Measurements from ENCODE around the gene CALB2.
"Not testable (repeated sequence)": the region's sequence is repeated elsewhere in the genome, so short reads cannot be mapped to it uniquely, and the experiment has no call there.

Gene CALB2

DNA sequence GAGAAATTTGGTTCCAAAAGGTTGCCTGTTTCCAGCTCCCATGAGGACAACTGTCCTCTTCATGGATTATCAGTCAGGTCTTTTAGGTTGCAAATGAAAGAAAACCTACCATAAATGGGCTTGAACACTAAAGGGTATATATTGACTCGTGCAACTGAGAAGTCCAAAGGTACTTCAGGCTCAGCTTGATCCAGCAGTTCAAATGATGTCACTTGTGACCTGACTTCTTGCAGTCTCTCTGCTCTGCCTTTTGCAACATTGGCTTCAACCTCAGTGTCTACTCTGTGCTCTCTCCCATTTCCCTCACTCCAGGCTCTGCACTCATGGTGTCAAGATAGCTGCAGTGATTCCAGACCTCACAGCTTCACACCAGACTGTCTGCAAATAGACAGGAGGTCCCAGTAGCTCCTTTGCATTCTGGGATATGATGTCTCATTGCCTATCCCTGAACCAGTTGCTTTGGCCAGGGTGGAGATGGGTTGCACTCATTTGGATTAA lies 5.5 kb upstream of the CALB2 start:
- DNase-seq (ENCODE audit: low spot score) = no peak

DNA sequence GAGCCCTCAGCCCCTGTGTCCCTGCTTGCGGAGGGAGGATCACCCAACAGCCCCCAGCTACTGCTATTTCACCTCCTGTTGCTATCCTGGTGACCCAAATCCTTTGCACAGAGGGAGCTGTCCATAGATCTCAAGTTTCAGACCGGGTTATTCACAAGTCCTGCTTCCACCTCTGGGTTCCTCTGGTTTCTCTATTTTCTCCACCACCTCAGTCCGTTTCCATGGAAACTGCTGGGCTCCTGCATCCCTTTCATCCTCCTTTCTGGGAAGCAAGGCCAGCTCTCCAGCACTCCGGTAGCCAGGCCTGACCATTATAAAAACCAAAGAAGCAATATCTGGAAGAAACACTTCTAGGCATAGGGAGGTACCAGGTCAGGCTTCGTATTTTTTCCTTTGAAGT lies 4.8 kb upstream of the CALB2 start:
- DNase-seq (ENCODE audit: low spot score) = no peak

DNA sequence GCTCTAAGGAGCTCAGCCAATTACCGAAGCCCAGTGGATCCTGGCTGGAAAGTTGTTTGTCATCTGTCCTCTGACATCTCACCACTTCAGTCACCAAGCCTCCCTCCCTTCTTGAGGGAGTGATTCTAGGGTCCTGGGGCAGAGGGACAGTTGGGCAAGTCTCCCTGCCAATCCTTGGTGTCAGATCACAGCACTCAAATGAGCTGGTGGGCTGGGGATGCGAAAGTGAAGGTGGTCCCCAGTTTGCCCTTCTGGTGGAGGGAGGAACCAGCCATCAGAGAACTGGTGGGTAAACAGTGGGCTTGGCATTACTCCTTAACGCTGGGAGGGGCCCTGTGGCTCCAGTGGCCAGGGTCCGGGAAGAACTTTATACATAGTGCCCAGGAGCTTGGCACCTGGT lies 4.4 kb upstream of the CALB2 start:
- DNase-seq (ENCODE audit: low spot score) = no peak

DNA sequence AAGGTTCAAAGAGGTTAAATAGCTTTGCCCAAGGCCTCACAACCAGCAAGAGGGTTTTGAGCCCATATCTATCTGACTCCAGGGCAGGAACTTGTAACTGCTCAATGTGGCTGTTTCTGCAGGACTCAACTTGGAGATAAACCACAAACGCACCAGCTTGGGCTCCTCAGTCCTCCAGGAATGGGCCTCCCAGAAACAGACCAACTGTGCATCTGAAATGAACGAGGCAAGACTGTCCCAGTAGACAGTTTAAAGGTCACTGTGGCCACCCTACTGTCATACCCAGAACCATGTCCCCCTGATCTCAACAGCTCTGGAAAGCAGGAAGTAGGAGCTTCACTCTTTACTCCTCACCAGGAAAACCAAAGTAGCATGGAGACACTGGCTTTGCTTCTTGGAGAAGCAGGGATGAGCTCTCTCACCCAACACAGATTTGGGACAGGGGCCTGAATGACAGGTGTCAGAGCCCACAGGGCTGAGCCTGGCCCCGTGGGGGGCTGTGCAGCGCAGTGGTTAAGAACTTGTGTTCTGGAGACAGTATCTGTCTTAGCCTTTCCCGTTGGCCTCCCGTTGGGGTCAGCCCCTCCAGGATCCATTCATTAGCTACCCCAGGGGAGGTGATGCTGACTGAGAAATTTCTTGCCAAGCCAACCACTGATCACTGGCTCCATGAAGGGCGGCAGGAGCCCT lies 2.3 kb upstream of the CALB2 start:
- no peak for DNase-seq (ENCODE audit: low spot score)

DNA sequence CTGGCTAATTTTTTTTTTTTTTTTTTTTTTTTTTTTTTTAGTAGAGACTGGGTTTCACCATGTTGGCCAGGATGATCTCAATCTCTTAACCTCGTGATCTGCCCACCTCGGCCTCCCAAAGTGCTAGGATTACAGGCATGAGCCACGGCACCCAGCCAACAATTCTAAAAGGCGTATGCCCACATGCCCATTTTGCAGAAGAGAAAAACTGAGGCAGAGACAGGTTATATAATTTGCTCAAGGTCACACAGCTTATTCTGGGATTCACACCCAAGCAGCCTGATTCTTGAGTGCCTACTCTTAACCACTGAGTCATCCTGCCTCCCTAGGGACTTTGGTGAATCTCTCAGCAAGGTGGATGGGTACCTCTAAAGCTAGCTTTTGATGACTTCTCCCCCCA lies 1.6 kb upstream of the CALB2 start:
- DNase-seq (ENCODE audit: low spot score) = not testable (repeated sequence)

DNA sequence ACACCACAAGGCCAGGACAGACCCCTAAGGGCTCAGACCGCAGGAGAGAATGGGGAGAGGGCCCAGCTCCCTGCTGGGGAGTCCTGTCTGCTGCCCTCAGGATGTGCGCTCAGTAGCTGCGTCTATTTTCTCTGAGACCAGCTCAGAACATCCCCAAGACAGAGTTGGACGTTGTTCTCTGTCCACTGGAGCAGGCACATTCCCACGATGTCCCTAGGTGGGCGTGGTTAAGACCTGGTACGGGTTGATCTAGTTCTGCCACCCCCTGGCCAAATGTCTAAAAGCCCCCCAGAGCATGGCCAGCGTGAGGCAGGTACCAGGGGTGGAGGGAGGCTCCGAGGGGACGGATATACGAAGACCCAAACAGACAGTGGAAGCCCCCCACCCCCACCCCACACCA lies 842 bp upstream of the CALB2 start:
- no peak for DNase-seq (ENCODE audit: low spot score)

DNA sequence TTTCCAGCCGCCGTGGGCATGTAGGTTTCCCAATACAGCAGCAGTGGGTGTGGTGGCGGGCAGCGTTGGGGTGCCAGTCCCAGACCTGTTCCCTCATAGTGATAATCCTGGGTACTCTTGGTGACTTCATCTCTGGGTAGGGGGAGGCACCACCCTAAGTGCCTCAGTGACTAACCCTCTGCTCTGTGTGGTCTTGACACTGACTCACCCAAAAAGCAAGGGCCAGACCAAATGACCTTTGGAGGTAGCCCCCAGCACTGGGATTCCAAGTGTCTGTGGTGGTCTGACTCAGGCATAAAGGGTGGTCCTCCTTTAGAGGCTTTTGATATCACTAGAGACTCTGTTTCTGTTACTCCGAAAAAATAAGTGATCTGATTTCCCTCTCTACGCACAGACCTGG lies 908 bp downstream of the CALB2 start:
- no peak for DNase-seq (ENCODE audit: low spot score)

DNA sequence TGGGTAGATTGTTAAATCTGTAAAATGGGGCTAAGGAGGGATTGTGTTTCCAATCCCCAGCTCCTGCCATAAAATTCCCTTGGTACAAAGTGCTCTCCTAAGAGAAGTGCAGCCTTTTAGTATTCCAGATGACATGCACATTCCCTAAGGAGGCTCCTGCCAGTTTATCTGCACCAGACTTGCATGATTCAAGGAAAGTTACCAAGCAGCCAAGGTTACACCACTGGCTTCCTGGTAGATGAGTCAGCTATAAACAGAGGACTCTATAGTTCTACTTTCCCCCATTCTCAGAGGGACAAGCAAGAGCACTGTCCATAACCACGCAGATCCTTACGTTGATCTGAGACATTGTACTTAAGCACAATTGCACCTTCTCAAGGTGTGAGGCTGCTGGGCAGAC lies 1.9 kb downstream of the CALB2 start:
- peak; percentile 55 for DNase-seq (ENCODE audit: low spot score)

DNA sequence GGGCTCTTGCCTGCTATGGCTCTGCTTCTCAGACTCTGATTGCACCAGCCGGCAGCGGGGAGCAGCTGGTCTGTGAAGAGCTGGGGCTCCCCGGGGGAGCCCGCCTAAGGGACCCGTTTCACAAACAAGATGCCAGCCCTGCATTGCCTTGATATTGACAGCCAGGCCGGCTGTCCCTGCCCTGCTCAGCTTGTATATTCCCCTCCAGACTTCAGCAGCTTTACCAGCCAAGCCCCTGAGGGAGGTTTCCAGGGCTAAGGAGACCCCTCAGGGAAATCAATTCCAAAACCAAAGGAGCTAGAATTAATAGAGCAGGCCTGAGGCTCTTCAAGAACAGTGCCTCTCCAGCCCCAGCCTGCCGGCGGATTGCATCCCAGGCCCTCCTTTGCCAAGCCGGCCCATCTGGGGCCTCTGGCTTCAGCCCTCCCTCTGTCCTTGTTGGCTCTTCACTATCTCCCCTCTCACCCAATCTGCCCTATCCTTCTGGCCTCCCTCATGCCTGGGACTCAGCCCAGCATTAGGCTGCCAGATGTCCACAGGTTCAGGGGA lies 5.7 kb downstream of the CALB2 start:
- DNase-seq (ENCODE audit: low spot score) = no peak

DNA sequence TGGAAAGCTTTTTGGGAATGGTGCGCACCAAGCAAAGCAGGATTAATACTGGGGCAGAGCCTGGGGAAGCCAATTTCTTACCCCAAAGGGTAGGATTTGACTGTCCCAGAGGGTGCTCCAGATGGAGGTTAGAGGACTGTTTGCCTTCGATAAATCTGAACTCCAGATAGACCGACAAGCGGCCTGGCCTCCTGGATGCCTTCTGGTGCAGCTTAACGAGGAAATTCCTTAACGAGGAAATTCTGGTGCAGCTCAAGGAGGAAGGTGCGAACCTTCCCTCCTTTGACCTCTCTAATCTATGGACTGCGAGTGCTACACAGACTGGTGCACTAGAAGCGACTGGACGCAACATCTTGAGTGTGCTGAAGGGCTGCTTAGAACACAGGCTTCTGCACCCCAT lies 6.5 kb downstream of the CALB2 start:
- DNase-seq (ENCODE audit: low spot score) = no peak

DNA sequence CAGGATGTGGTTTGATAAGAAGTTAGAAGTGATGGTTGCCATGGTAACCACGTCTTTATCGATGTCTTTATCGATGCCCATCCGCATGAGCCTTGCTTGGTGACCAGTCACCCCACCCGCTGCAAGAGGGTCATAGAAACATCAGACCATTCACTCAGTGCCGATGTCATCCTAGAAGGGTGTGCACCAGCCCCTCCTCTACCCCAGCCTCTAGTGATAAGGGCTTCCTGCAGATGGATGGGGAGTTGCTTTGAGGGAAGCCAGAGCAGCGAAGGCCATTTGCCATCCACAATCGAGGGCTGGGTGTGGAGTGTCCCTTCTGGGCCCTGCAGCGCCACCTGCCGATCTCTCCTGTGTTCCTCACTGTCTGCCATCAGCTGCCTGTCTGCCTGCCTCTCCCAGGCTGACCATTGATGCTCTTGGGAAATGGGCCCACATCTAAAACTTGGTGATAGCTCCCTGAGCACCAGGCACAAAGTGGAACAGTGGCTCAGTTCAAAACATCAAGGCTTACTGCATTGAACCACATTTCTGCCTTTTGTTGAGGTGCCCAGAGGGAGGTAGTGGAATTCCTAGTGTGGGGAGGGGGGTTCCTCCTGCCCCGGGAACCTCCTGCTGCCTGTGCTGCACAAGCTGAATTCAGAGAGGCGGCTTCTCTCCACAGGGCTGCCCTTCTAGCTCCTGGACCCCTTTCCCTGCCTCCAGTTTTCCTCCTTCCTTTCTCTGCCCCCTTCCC lies 8.9 kb downstream of the CALB2 start:
- DNase-seq (ENCODE audit: low spot score) = peak; percentile 62

DNA sequence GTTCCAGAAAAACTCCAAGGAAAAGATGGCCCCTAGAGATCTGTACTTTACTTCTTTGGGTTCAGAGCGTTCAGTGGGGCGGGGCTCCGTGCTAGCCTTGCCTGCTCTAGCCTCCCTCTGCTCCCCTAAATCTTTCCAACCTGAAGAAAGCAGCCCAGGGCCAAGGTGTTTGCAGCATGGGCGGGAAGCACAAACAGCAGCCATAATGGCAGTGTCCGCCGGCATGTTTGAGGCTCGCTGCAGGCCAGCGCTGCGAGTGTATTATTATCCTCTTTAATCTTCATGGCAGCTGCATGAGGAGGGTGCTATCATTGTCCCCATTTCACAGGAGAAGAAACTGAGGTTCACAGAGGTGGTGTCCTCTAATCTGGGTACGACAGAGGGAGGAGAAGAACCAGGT lies 10.4 kb downstream of the CALB2 start:
- no peak for DNase-seq (ENCODE audit: low spot score)

DNA sequence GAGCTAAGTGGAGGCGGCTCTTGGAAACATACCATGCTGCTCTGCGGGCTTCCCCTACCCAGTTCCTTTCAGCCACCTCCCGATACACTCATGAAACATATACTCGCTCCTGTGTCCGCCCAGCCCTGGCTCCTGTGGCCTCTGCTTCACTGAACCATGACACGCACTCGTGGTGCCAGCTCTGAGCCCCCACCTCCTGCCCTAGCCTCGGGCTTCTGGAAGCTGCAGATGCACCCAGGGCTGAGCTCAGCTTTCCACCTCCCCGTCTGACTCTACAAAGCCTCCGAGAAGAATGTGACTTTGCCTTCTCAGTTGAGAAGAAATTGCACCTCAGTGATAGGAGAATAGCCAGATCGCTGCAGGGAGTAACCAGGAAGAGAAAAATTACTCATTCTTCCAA lies 11.0 kb downstream of the CALB2 start:
- DNase-seq (ENCODE audit: low spot score) = no peak

DNA sequence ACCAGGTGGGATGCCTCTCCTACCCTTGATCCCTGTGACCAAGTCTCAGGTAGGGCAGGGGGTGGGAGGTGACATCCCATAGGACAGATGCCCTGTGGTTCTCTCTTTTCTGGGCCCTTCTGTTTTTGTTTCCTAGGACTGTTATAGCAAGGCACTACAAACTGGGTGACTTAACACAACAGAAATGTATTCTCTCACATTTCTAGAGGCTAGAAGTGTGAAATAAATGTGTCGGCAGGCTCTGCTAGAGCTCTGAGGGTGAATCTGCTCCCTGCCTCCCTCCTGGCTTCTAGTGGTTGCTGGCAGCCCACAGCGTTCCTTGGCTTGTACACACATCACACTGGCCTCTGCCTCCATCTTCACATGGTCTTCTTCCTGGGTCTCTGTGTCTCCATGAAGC lies 12.7 kb downstream of the CALB2 start:
- no peak for DNase-seq (ENCODE audit: low spot score)

DNA sequence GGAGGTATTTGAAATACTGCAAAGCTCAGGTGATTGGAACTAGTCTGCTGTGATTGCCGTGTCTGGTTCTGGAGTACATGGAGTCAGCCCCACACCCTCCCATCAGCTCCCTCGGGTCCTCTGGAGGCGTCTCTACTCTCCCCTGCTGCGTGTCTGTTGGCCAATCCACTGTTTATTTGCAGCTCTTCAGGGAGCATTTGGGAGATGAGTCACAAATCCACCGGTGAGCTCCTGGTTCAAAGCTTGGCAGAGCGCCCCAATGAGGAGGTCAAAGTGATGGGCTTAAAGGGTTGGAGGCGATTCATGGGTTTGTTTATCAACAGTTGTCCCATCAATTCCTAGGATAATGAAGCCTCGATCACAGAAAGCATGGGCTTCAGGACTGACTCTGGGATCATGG lies 14.6 kb downstream of the CALB2 start:
- no peak for DNase-seq (ENCODE audit: low spot score)

DNA sequence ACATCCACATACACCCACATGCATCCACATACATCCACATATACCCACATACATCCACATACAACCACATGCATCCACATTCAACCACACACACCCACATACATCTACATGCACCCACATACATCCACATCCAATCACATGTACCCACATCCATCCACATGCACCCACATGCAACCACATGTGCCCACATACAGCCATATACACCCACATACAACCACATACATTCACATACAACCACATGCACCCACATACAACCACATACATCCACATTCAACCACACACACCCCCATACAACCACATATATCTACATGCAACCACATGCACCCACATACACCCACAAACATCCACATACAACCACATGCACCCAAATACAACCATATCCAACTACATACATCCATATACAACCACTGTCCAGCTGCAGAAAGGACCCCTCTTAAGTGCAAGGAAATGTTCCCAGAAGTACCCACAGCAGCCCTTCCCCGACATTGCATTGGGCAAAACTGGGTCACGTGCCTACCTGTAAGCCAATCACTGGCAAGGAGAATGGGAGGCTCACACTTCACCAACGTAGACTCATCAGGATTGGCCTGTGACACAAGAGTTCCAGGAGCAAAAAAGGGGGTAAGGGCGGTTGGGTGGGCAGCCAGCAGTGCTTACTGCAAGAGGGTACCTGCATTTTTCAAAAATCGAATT lies 18.1 kb downstream of the CALB2 start:
- no peak for DNase-seq (ENCODE audit: low spot score)

DNA sequence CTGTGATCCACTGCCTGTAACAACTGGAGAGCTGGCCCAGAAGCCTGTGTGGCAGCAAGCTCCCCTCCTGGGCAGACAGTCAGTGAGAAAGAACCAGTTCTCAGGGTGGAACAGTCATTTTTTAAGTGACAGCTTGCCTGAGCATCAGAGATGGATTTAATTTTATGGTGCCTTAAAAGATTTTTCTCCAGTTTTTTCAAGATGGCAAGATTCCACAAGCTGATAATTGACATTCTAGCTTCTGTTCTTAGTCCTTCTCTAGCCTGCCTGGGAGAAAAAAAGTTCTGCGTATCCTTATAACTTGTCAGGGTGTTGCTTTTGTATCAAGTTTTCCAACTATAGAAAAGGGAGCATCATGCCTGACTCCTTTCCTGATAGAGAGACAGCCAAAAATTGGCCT lies 21.2 kb downstream of the CALB2 start:
- no peak for DNase-seq (ENCODE audit: low spot score)

DNA sequence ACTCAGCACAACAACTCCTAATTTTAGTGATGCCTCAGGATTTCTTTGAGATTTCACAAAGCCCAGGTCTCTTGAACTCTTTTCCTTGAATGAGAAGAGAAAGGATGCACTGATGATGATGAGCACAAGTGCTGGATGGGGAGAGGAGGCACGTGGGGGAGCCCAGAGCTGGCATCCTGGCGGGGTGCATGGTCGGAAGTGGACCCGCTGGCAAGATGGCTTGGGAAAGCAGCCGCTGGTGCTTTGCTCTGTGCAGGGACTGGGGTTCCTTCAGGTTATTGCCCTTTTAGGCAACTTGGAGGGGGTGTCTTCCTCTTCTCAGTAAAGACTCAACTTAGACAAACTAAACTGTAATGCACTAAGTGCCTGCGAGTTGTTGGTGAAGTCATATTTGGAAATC lies 22.3 kb downstream of the CALB2 start:
- DNase-seq (ENCODE audit: low spot score) = no peak

DNA sequence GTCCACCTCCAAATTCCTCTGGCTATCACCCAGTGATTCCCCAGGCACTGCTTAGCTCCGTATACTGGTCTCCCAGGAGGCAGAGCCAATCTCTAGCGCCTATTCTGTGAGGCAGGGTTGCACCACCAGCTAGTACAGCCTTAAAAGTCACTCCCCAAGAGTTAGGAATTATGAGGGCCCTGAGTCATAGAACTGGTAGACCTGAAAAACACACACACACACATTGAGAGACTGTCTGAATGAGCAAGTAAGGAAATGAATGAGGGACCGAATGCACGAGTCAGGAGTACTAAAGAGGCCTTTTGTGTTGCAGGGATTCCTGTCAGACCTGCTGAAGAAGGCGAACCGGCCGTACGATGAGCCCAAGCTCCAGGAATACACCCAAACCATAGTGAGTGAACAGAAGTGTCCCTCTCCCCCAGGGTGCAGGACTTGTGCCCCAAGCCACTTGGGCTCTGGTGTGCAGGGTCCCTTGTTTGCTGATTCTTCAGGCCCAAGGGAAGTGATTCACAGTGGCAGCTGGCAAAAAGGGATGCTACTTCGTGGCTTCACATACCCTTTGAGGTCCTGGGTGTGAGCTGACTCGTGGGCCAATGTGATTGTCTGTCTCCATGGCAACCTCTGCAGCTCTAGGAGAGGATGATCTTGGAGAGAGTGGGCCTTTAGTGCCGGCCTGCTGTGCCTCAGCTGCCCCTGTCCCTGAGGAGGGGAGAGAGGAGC lies 24.7 kb downstream of the CALB2 start:
- peak; percentile 32 for DNase-seq (ENCODE audit: low spot score)

DNA sequence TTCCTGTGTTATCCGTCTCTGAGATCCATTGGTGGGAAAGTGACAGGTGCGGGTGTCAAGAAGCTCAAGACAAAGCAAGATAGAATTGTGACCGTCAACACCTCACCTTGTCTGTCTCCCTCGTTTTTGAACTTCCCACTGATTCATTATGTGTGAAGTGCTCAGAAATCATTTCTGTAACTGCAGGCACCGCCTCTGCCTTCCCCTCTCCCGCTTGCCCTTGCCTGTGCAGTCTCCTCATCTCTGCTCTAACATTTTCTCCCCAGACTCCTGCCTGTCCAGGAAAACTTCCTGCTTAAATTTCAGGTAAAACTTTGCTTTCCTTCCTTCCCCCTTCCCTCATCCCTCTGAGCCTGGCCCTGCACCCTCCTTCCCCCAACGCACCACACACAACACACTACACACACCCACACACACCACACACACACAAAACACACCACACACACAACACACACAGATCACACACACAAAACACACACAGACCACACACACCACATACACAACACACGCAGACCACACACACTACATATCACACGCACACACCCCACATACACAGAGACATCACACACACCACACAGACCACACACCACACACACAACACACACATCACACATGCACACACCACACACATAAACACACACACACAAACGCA lies 25.7 kb downstream of the CALB2 start:
- peak; percentile 3 for DNase-seq (ENCODE audit: low spot score)

DNA sequence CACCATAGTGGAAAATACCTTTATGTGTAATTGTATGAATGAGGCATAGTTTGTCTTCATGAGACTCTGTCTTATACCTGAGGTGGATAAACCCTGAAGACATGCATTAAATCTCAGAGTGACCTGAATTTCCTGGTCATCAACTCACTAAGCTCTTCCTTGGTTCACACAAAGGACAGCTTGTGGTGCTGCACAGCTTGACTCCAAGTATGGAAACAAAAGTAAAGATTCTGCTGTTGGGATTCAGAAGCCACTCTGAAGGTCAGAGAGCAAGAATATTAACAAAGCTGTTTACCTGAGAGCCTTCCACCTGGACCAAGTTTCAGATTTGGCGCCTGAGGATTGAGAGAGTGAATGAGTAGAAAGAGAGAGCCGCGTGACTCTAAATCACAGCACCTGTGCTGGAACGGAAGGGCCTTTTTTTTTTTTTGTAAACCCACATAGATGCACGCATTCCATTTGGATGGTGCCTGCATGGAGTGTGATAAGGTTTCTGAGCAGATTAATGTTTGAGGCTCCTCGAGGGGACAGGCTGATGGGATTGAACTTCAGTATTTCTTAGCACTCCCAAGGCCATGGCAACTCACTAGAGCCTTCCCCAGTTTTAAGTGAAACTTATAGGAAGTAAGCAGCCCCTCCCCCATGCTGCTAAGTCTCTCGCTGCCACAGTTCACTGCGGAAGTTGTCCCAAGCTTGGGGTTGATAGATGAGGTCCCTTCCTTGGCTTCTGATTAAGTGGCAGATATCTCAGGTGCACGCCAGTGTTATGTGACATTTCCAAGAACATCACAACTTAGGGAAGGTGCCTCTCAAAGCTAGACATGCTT lies 28.7 kb downstream of the CALB2 start:
- no peak for DNase-seq (ENCODE audit: low spot score)

Measured in SW480 (cell line).